Panc1 (cell line): ENCODE data around the gene HSPB7.

ENCODE experiments used
- CTCF ChIP-seq: fragments of 450-650 bp; IDR thresholded peaks from 2 replicates; pipeline ENCODE4 v1.5.1; 2017; ENCODE audit warnings: mild to moderate bottlenecking
- POLR2AphosphoS5 ChIP-seq: IDR thresholded peaks from 2 replicates; pipeline ENCODE4 v1.6.1; 2012; ENCODE audit warnings: mild to moderate bottlenecking, low read depth, low read length, moderate library complexity
- REST ChIP-seq, 2 experiments: IDR thresholded peaks; 2 replicates each; pipeline ENCODE4 v1.6.1; 2011 to 2012; ENCODE audit warnings: low read depth in 2 of 2, control low read depth in 1 of 2, low read length in 1 of 2, mild to moderate bottlenecking in 1 of 2, moderate library complexity in 1 of 2; ENCODE audit not compliant: insufficient read depth in 1 of 2
- SIN3A ChIP-seq: IDR thresholded peaks from 2 replicates; pipeline ENCODE4 v1.6.1; 2012; ENCODE audit warnings: low read depth, mild to moderate bottlenecking, low read length, moderate library complexity, borderline replicate concordance; ENCODE audit not compliant: insufficient read depth
- TCF7L2 ChIP-seq: IDR thresholded peaks from 2 replicates; pipeline ENCODE4 v1.6.1; 2011; ENCODE audit warnings: mild to moderate bottlenecking, low read depth, low read length, inconsistent platforms

GRCh38 chr1:16063921-16064320 lies 46.1 kb upstream of the HSPB7 start:
- TF ChIP-seq CTCF (no peak), POLR2AphosphoS5 (no peak), TCF7L2 (no peak), REST (IDR thresholded peaks at IDR 0.05; ENCODE audit: insufficient read depth in 1 of 2, low read depth in 2 of 2, low read length in 1 of 2) (no peak), SIN3A (no peak)
